Activated naive CD4-positive, alpha-beta T cell treated with anti-CD3 and anti-CD28 coated beads, Interleukin-2, amount 50 U/mL, for 24 hours (primary cell): ENCODE data around the gene AGRN.
"Not testable (repeated sequence)": the region's sequence is repeated elsewhere in the genome, so short reads cannot be mapped to it uniquely, and the experiment has no call there.

ENCODE experiments used
- H3K27ac Mint-ChIP-seq: one replicate; pipeline ENCODE4 v1.8.0; 2021; ENCODE audit warnings: mild to moderate bottlenecking, mixed read lengths
- H3K27me3 Mint-ChIP-seq: one replicate; pipeline ENCODE4 v1.8.0; 2021; ENCODE audit warnings: mixed read lengths
- H3K36me3 Mint-ChIP-seq: one replicate; pipeline ENCODE4 v1.8.0; 2021; ENCODE audit warnings: mixed read lengths
- H3K4me1 Mint-ChIP-seq: one replicate; pipeline ENCODE4 v1.8.0; 2021; ENCODE audit warnings: mixed read lengths
- H3K4me3 Mint-ChIP-seq: one replicate; pipeline ENCODE4 v1.8.0; 2021; ENCODE audit warnings: mild to moderate bottlenecking, mixed read lengths
- H3K9me3 Mint-ChIP-seq: one replicate; pipeline ENCODE4 v1.8.0; 2021; ENCODE audit warnings: mixed read lengths

Gene AGRN

GRCh38 chr1:978835-979743 lies 40.8 kb upstream of the AGRN start:
- Mint-ChIP-seq H3K27ac (no peak overlapping the region), H3K4me1 (no peaks in the 10 kb centered on the region), H3K36me3 (peaks cover 2% of the 10 kb centered on the region), H3K9me3 (no peaks in the 10 kb centered on the region), H3K27me3 (peaks cover 10% of the 10 kb centered on the region), H3K4me3 (no peak overlapping the region)

- H3K9me3 Mint-ChIP-seq, result no peaks in the 10 kb centered on the region
- peaks cover 10% of the 10 kb centered on the region for H3K27me3 Mint-ChIP-seq
- no peak overlapping the region for H3K4me3 Mint-ChIP-seq
- H3K27ac Mint-ChIP-seq, result no peak overlapping the region
- no peaks in the 10 kb centered on the region for H3K4me1 Mint-ChIP-seq
- H3K36me3 Mint-ChIP-seq, result peaks cover 2% of the 10 kb centered on the region
These were observed 40.2 kb upstream of the AGRN start for GRCh38 chr1:979744-980072.

- Mint-ChIP-seq H3K27ac (no peak overlapping the region), H3K4me1 (no peaks in the 10 kb centered on the region), H3K9me3 (no peaks in the 10 kb centered on the region), H3K27me3 (peaks cover 9% of the 10 kb centered on the region), H3K4me3 (no peak overlapping the region), H3K36me3 (no peaks in the 10 kb centered on the region)
These were observed 39.8 kb upstream of the AGRN start for GRCh38 chr1:980137-980571.

GRCh38 chr1:980602-981395 lies 39.1 kb upstream of the AGRN start:
- Mint-ChIP-seq H3K36me3 (no peaks in the 10 kb centered on the region), H3K27me3 (peaks cover 7% of the 10 kb centered on the region), H3K4me1 (no peaks in the 10 kb centered on the region), H3K9me3 (no peaks in the 10 kb centered on the region), H3K27ac (no peak overlapping the region), H3K4me3 (no peak overlapping the region)

- no peaks in the 10 kb centered on the region for H3K36me3 Mint-ChIP-seq
- H3K4me1 Mint-ChIP-seq, result no peaks in the 10 kb centered on the region
- no peaks in the 10 kb centered on the region for H3K9me3 Mint-ChIP-seq
- H3K4me3 Mint-ChIP-seq, result no peak overlapping the region
- no peak overlapping the region for H3K27ac Mint-ChIP-seq
- H3K27me3 Mint-ChIP-seq, result peaks cover 7% of the 10 kb centered on the region
These were observed 38.4 kb upstream of the AGRN start for GRCh38 chr1:981491-981954.

GRCh38 chr1:981955-982558 lies 37.9 kb upstream of the AGRN start, which contains the start of gene PERM1:
PERM1 (minus strand) TSS chr1:982093; CDS start chr1:981029, 1,064 bp downstream.
- H3K27me3 Mint-ChIP-seq, result peaks cover 7% of the 10 kb centered on the region
- no peak within 1 kb of the TSS for H3K4me3 Mint-ChIP-seq
- no peaks in the 10 kb centered on the region for H3K36me3 Mint-ChIP-seq
- H3K4me1 Mint-ChIP-seq, result no peaks in the 10 kb centered on the region
- H3K9me3 Mint-ChIP-seq, result no peaks in the 10 kb centered on the region
- H3K27ac Mint-ChIP-seq, result no peak within 1 kb of the TSS

GRCh38 chr1:982765-983436 lies 37.0 kb upstream of the AGRN start:
- Mint-ChIP-seq H3K27ac (no peak overlapping the region), H3K36me3 (no peaks in the 10 kb centered on the region), H3K9me3 (no peaks in the 10 kb centered on the region), H3K27me3 (peaks cover 7% of the 10 kb centered on the region), H3K4me3 (no peak overlapping the region), H3K4me1 (no peaks in the 10 kb centered on the region)

- Mint-ChIP-seq H3K36me3 (no peaks in the 10 kb centered on the region), H3K4me1 (no peaks in the 10 kb centered on the region), H3K9me3 (no peaks in the 10 kb centered on the region), H3K27ac (no peak overlapping the region), H3K4me3 (no peak overlapping the region), H3K27me3 (peaks cover 7% of the 10 kb centered on the region)
These were observed 36.0 kb upstream of the AGRN start for GRCh38 chr1:983798-984475.

GRCh38 chr1:984476-984814 lies 35.5 kb upstream of the AGRN start:
- H3K27me3 Mint-ChIP-seq, result peaks cover 7% of the 10 kb centered on the region
- no peaks in the 10 kb centered on the region for H3K36me3 Mint-ChIP-seq
- H3K4me3 Mint-ChIP-seq, result no peak overlapping the region
- no peak overlapping the region for H3K27ac Mint-ChIP-seq
- H3K4me1 Mint-ChIP-seq, result no peaks in the 10 kb centered on the region
- H3K9me3 Mint-ChIP-seq, result no peaks in the 10 kb centered on the region

- H3K27ac Mint-ChIP-seq, result no peak overlapping the region
- H3K36me3 Mint-ChIP-seq, result no peaks in the 10 kb centered on the region
- H3K27me3 Mint-ChIP-seq, result peaks cover 7% of the 10 kb centered on the region
- no peak overlapping the region for H3K4me3 Mint-ChIP-seq
- no peaks in the 10 kb centered on the region for H3K4me1 Mint-ChIP-seq
- no peaks in the 10 kb centered on the region for H3K9me3 Mint-ChIP-seq
These were observed 34.8 kb upstream of the AGRN start for GRCh38 chr1:985126-985525.

- H3K27me3 Mint-ChIP-seq, H3K27ac Mint-ChIP-seq, H3K4me3 Mint-ChIP-seq, H3K36me3 Mint-ChIP-seq, H3K9me3 Mint-ChIP-seq, H3K4me1 Mint-ChIP-seq: not testable (repeated sequence)
These were observed 31.9 kb upstream of the AGRN start for GRCh38 chr1:988061-988460.

GRCh38 chr1:991275-991674 lies 28.6 kb upstream of the AGRN start:
- not testable (repeated sequence) for H3K36me3 Mint-ChIP-seq, H3K27ac Mint-ChIP-seq, H3K27me3 Mint-ChIP-seq, H3K4me3 Mint-ChIP-seq, H3K9me3 Mint-ChIP-seq
- peaks cover 11% of the 10 kb centered on the region for H3K4me1 Mint-ChIP-seq

GRCh38 chr1:991895-992294 lies 28.0 kb upstream of the AGRN start:
- Mint-ChIP-seq H3K27ac (no peak overlapping the region), H3K4me1 (peaks cover 11% of the 10 kb centered on the region), H3K36me3 (peaks cover 2% of the 10 kb centered on the region), H3K9me3 (no peaks in the 10 kb centered on the region), H3K27me3 (peaks cover 3% of the 10 kb centered on the region), H3K4me3 (no peak overlapping the region)

- H3K36me3 Mint-ChIP-seq, result peaks cover 2% of the 10 kb centered on the region
- no peak overlapping the region for H3K4me3 Mint-ChIP-seq
- peaks cover 4% of the 10 kb centered on the region for H3K27me3 Mint-ChIP-seq
These were observed 27.6 kb upstream of the AGRN start for GRCh38 chr1:992362-992761.

GRCh38 chr1:993379-993995 lies 26.4 kb upstream of the AGRN start:
- H3K9me3 Mint-ChIP-seq, result no peaks in the 10 kb centered on the region
- H3K4me1 Mint-ChIP-seq, result peaks cover 11% of the 10 kb centered on the region
- H3K4me3 Mint-ChIP-seq, result no peak overlapping the region
- no peak overlapping the region for H3K27ac Mint-ChIP-seq
- peaks cover 2% of the 10 kb centered on the region for H3K36me3 Mint-ChIP-seq
- peaks cover 4% of the 10 kb centered on the region for H3K27me3 Mint-ChIP-seq

More at GRCh38 chr1:992362-992761, 27.6 kb upstream of the AGRN start:
- no peaks in the 10 kb centered on the region for H3K9me3 Mint-ChIP-seq
- peak overlapping the region; percentile 82 for H3K27ac Mint-ChIP-seq
- peaks cover 11% of the 10 kb centered on the region for H3K4me1 Mint-ChIP-seq
